ENCODE measurements around the gene GRAP. TPM values are rescaled to one million over a fixed set of nuclear protein-coding genes. Genes with fewer than 3 reads are reported as not detected.

GRAP gene
- total RNA-seq, 1 experiment from 2014 or later = not detected

GRCh38 chr17:19003543-19004420 lies 43.0 kb downstream of the GRAP start:
- TF ChIP-seq EZH2 (IDR thresholded peaks at IDR 0.05; ENCODE audit: low read length, unreplicated experiment) = no peak
- TF ChIP-seq EZH2phosphoT487 (IDR thresholded peaks at IDR 0.05; ENCODE audit: borderline replicate concordance, low read length) = no peak
- TF ChIP-seq CTCF (conservative IDR thresholded peaks at IDR 0.05; ENCODE audit: low read depth, low read length) = no peak
- no peaks in the 10 kb centered on the region for H3K36me3 ChIP-seq (ENCODE audit: low read depth, low read length)
- ChIA-PET CTCF (no interaction called here), POLR2A (ENCODE audit: unreplicated experiment) (no interaction called here)
- ATAC-seq = no peak
- H3K27me3 ChIP-seq (ENCODE audit: low read length) = no peaks in the 10 kb centered on the region
- intact Hi-C loops (cut with micrococcal nuclease) = no loop called here
- H3K4me2 ChIP-seq (ENCODE audit: low read length) = no peak overlapping the region
- no TSS peak for BruUV-seq (replicated peaks)
- H2AFZ ChIP-seq (ENCODE audit: low read length) = no peak overlapping the region
- H3K4me3 ChIP-seq (ENCODE audit: low read length) = no peak overlapping the region
- H3K4me1 ChIP-seq (ENCODE audit: insufficient read depth, low read length) = peaks cover 5% of the 10 kb centered on the region; the same call in 1 of the 2 replicates
- H3F3A ChIP-seq (ENCODE audit: low read length, unreplicated experiment) = no peaks in the 10 kb centered on the region
- no peak for DNase-seq
- no peak overlapping the region for H3K27ac ChIP-seq (ENCODE audit: low read length)
- H3K79me2 ChIP-seq (ENCODE audit: low read length) = no peaks in the 10 kb centered on the region
- no peak overlapping the region for H3K9ac ChIP-seq (ENCODE audit: low read length)
- H3K9me2 ChIP-seq (replicated peaks; ENCODE audit: low read length) = no peaks in the 10 kb centered on the region
- H4K20me1 ChIP-seq (ENCODE audit: low read length) = no peaks in the 10 kb centered on the region
- H3K9me3 ChIP-seq (ENCODE audit: low read length) = no peaks in the 10 kb centered on the region

- BruUV-seq (replicated peaks) = no TSS peak
- Histone ChIP-seq H3K9me3 (ENCODE audit: low read length) (no peaks in the 10 kb centered on the region), H3K4me3 (ENCODE audit: low read length) (no peak overlapping the region), H4K20me1 (ENCODE audit: low read length) (no peaks in the 10 kb centered on the region), H3K36me3 (ENCODE audit: low read depth, low read length) (no peaks in the 10 kb centered on the region), H3K4me1 (ENCODE audit: insufficient read depth, low read length) (peaks cover 5% of the 10 kb centered on the region; the same call in 1 of the 2 replicates), H2AFZ (ENCODE audit: low read length) (no peak overlapping the region), H3K4me2 (ENCODE audit: low read length) (no peak overlapping the region), H3K27me3 (ENCODE audit: low read length) (no peaks in the 10 kb centered on the region), H3K27ac (ENCODE audit: low read length) (no peak overlapping the region), H3K9ac (ENCODE audit: low read length) (no peak overlapping the region), H3K9me2 (replicated peaks; ENCODE audit: low read length) (no peaks in the 10 kb centered on the region), H3K79me2 (ENCODE audit: low read length) (no peaks in the 10 kb centered on the region), H3F3A (ENCODE audit: low read length, unreplicated experiment) (no peaks in the 10 kb centered on the region)
- TF ChIP-seq CTCF (conservative IDR thresholded peaks at IDR 0.05; ENCODE audit: low read depth, low read length) = no peak
- DNase-seq = no peak
- CTCF ChIA-PET = no interaction called here
- no peak for ATAC-seq
- POLR2A ChIA-PET (ENCODE audit: unreplicated experiment) = no interaction called here
- intact Hi-C loops (cut with micrococcal nuclease) = no loop called here
Observed at GRCh38 chr17:19002805-19003542, 43.8 kb downstream of the GRAP start.
